ENCODE results near the gene E2F6.

The E2F6 gene

DNA sequence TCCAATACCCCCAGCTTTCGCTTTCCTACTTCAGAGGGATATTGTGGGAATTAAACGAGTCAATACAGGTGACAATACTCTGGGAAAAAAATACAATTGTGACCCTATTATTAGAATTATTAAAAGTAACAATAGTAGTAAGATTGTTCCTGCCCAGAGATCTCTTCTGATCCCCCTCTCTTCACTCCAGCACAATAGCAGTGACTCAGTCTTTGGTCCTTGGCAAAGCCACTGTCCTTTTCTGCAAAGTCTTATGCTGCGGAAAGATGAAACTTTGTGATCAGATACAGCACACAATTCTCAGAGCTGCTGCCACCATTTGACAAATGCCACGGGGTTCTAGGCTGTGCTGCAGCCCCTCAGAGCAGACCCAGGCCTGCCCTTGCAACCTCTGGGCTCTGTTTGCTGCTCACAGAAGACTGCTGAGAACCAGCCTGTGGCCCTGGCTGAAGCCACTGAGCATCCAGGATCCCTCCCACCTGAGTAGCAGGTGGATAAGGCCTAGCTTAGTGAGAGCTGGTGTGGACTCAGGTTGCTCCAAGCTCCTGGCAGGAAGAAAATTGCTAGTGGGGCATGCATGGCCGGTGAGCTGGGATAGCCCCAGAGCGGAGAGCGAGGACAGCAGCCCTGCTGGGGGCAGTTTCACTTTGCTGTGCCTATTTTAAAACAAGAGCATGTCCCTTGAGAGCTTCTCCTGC is 61.4 kb downstream of the E2F6 start:
- in situ Hi-C loops (cut with HindIII; ENCODE audit: low sequenced_read_pairs) = loop anchor here (25.0 kb wide), 1 partner anchor 267 kb away; a partner anchor contains a TSS
- no peak overlapping the region for H3K4me3 ChIP-seq (ENCODE audit: low read depth, low read length)
- TF ChIP-seq, protein P1, sequence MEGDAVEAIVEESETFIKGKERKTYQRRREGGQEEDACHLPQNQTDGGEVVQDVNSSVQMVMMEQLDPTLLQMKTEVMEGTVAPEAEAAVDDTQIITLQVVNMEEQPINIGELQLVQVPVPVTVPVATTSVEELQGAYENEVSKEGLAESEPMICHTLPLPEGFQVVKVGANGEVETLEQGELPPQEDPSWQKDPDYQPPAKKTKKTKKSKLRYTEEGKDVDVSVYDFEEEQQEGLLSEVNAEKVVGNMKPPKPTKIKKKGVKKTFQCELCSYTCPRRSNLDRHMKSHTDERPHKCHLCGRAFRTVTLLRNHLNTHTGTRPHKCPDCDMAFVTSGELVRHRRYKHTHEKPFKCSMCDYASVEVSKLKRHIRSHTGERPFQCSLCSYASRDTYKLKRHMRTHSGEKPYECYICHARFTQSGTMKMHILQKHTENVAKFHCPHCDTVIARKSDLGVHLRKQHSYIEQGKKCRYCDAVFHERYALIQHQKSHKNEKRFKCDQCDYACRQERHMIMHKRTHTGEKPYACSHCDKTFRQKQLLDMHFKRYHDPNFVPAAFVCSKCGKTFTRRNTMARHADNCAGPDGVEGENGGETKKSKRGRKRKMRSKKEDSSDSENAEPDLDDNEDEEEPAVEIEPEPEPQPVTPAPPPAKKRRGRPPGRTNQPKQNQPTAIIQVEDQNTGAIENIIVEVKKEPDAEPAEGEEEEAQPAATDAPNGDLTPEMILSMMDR (IDR thresholded peaks at IDR 0.05; ENCODE audit: low read depth, low read length, missing control alignments) = no peak
- no peak for DNase-seq (ENCODE audit: low read depth)

DNA sequence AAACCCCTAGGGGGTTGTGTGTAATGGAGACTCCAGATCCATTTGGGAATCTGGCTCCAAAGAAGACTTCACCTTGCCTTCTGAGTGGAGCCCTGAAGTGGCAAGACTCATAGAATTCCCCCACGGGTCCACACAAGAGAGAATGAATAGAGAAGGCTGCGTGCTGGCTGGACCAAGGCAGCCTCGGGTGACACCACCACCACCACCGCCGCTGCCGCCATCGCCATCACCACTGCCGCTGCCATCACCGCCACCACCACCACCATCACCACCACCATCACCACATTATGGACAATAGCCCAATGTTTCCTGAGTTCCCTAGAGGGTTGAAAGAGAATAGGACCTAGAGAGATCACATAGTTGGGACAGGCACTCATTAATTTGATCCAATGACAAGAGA is 63.5 kb downstream of the E2F6 start:
- no peak overlapping the region for H3K4me3 ChIP-seq (ENCODE audit: low read depth, low read length)
- TF ChIP-seq, protein P1 (IDR thresholded peaks at IDR 0.05; ENCODE audit: low read depth, low read length, missing control alignments) = no peak
- in situ Hi-C loops (cut with HindIII; ENCODE audit: low sequenced_read_pairs) = loop anchor here (25.0 kb wide), 1 partner anchor 265 kb away; a partner anchor contains a TSS
- DNase-seq (ENCODE audit: low read depth) = no peak

DNA sequence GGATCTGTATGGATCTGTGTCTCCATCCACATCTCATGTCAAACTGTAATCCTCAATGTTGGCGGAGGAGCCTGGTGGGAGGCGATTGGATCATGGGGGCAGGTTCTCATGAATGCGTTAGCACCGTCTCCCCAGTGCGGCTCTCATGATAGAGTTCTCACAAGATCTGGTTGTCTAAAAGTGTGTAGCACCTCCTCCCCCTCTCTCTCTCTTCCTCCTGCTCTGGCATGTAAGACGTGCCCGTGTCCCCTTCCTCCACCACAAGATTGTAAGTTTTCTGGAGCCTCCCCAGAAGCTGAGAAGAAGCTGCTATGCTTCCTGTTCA is 66.6 kb downstream of the E2F6 start:
- H3K4me3 ChIP-seq (ENCODE audit: low read depth, low read length) = no peak overlapping the region
- no peak for DNase-seq (ENCODE audit: low read depth)
- in situ Hi-C loops (cut with HindIII; ENCODE audit: low sequenced_read_pairs) = no loop called here
- TF ChIP-seq, protein P1 (IDR thresholded peaks at IDR 0.05; ENCODE audit: low read depth, low read length, missing control alignments) = no peak

DNA sequence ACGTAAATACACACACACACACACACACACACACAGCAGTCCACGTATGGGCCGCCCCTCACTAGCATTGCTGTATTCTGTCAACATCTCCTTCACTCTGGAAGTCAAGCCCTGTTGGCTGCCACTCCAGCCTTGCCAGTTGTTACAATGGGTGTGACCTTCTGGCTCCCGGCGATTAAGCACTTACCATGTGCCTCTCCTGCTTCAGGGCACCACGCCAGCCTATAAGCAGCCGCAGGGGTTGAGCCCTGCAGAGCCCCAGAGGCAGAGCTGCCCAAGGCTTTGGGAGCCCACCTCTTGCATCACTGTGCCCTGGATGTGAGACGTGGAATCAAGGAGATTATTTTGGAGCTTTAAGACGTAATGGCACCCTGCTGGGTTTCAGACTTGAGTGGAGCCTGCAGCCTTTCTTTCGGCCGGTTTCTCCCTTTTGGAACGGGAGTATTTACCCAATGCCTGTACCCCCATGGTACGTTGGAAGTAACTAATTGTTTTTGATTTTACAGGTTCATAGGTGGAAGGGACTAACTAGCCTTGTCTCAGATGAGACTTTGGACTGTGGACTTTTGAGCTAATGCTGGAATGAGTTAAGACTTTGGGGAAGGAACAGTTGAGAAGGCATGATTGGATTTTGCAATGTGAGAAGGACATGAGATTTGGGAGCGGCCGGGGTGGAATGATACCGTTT is 67.1 kb downstream of the E2F6 start:
- H3K4me3 ChIP-seq (ENCODE audit: low read depth, low read length) = no peak overlapping the region
- TF ChIP-seq, protein P1 (IDR thresholded peaks at IDR 0.05; ENCODE audit: low read depth, low read length, missing control alignments) = no peak
- in situ Hi-C loops (cut with HindIII; ENCODE audit: low sequenced_read_pairs) = no loop called here
- DNase-seq (ENCODE audit: low read depth) = no peak

DNA sequence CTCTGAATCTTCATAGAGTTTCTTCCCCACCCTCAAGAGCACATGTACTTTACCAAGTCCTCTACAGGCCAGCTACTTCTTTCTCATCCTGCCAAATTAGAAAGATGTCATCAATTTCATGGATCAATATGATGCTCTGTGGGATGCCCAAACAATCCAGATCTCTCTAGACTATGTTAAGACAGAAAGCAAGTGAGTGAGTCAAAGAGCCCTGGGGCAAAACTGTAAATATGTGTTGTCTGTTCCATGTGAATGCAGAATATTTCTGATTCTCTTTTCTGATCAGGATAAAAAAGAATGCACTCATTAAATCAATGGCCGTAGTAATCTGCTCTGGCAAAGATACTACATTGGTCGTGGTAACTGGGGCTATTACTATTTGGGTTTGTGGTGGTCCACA is 68.4 kb downstream of the E2F6 start:
- in situ Hi-C loops (cut with HindIII; ENCODE audit: low sequenced_read_pairs) = no loop called here
- TF ChIP-seq, protein P1 (IDR thresholded peaks at IDR 0.05; ENCODE audit: low read depth, low read length, missing control alignments) = no peak
- no peak overlapping the region for H3K4me3 ChIP-seq (ENCODE audit: low read depth, low read length)
- no peak for DNase-seq (ENCODE audit: low read depth)

DNA sequence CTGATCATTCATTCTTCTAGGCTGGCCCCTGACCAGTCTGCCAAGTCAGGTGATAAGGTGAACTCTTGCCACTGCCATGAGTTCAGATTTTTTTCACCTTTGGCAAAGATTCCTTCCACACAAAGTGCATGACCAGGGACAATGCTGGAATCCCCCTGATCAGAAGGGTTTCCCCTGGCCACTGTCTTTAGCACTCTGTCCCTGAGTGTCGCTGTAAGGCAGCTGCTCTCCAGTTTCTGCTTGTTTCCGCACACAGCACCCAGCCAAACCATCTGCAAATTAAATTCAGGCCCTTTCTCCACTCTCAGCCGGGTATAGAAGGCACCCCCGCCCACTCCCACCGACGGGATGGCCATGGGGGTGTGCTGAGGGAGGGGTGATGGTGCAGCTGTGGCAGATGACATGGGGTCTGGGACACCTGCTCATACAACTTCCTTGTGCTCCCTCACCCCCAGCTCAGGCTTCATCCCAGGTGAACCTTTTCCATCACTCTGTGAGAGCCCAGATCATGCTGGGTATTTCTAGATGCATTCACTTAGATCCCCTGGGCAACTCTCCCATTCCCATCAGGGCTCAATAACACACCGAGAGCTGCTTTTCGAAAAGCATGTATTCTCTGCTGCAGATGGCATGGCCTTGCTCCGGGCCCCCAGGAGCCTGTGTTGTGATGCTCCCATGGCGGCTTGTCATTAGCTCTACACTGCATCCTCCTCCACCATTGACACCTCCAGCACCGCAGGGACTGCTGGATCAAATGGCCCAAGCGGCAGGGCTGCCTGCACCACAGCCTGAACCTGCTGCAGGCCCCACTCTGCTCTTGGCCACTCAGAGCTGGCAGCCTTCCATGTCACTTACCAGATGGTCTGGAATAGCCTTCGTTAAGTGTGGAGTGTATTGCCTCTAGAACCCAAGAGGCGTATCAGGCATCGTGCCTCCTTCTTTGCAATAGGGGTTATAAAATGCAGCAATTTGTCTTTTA is 69.2 kb downstream of the E2F6 start:
- in situ Hi-C loops (cut with HindIII; ENCODE audit: low sequenced_read_pairs) = no loop called here
- no peak overlapping the region for H3K4me3 ChIP-seq (ENCODE audit: low read depth, low read length)
- no peak for DNase-seq (ENCODE audit: low read depth)
- TF ChIP-seq, protein P1 (IDR thresholded peaks at IDR 0.05; ENCODE audit: low read depth, low read length, missing control alignments) = no peak
